Activated CD8-positive, alpha-beta T cell treated with anti-CD3 and anti-CD28 coated beads for 36 hours (primary cell): Measurements from ENCODE around the gene POU2AF3. TPM values are rescaled to one million over a fixed set of nuclear protein-coding genes. Genes with fewer than 3 reads are reported as not detected.

ENCODE experiments used
- ATAC-seq: fragments of 200-7000 bp; cut with Tn5 transposase; one replicate; pipeline ENCODE4 v1.10.0; 2021; ENCODE audit warnings: mild to moderate bottlenecking, moderate library complexity
- CTCF ChIA-PET: fragments of 350-600 bp; sonication (Branson Sonifier 250); formaldehyde crosslinking; loops from one replicate; lab custom pipeline; 2021; ENCODE audit warnings: antibody characterized with exemption; lab: Charles Lee
- POLR2A ChIA-PET: fragments of 350-600 bp; sonication (Branson Sonifier 250); formaldehyde crosslinking; loops from one replicate; lab custom pipeline; 2021; ENCODE audit warnings: antibody characterized with exemption; lab: Charles Lee
- DNase-seq: peaks from one replicate; pipeline ENCODE4 v3.0.0-alpha.2; 2020
- H3K27ac Mint-ChIP-seq: one replicate; pipeline ENCODE4 v1.8.0; 2021; ENCODE audit warnings: mild to moderate bottlenecking, mixed read lengths
- H3K27me3 Mint-ChIP-seq: one replicate; pipeline ENCODE4 v1.8.0; 2021; ENCODE audit warnings: mixed read lengths
- H3K36me3 Mint-ChIP-seq: one replicate; pipeline ENCODE4 v1.8.0; 2021; ENCODE audit warnings: low read depth, mixed read lengths
- H3K4me1 Mint-ChIP-seq: one replicate; pipeline ENCODE4 v1.8.0; 2021; ENCODE audit warnings: low read depth, mixed read lengths
- H3K4me3 Mint-ChIP-seq: one replicate; pipeline ENCODE4 v1.8.0; 2021; ENCODE audit warnings: mild to moderate bottlenecking, moderate library complexity, mixed read lengths
- H3K9me3 Mint-ChIP-seq: one replicate; pipeline ENCODE4 v1.8.0; 2021; ENCODE audit warnings: mixed read lengths
- CTCF ChIP-seq: fragments of 200-600 bp; IDR thresholded peaks from one replicate; pipeline ENCODE4 v1.8.0; 2022; ENCODE audit warnings: antibody characterized with exemption, mild to moderate bottlenecking
- intact Hi-C: fragments of 100-400 bp; cut with micrococcal nuclease; formaldehyde crosslinking; loops from one replicate; pipeline ENCODE4 v1.10.0; 2022
- total RNA-seq, 2 experiments: library from RNA; stranded (reverse); gene quantifications; one replicate each; pipeline ENCODE4 v1.2.3, GENCODE V29; 2021

The POU2AF3 gene
- total RNA-seq, 2 experiments from 2014 or later: not detected

DNA sequence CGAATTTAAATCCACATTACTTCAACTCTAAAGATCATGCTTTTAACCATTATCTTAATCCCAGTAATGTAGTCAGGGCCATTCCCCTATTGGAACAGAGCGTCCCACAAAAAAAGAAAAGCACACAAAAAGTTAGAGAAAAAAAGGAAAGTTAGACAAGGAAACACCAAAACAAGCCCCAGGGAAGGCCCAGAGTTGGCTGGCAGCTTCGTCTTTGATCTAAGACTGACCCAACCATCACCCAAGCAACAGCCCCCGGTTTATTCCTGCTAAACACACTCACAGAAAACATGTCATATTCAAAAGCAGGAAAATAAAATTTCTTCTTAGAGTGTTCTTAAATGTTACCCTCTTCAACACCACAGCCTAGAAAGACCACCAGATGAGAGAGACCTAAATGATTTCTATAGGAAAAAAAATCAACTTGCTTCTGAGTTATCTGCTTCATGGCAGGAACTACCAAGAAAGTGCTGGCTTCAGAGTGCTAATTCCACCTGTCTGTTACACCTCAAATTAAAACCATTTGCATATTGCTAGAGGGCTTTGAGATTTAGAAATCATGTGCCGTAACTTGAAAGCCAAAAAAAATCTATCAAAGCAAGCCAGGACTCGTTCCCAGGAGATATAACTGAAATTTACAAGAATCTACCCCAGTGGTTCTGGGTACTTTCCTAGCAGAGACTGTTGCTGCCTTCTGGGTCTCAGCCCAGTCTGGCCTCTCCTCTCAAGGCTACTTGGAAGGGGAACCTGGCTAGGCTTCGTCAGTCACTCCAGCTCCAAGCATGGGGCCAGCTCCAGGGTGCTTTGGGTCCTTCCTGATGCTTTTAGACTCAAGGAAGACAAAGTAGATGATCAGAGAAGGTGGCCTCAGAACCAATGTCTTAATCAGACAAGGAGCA, 31.2 kb downstream of the POU2AF3 start:
- Mint-ChIP-seq H3K4me1 (peaks cover 2% of the 10 kb centered on the region), H3K27me3 (no peaks in the 10 kb centered on the region), H3K27ac (no peak overlapping the region), H3K4me3 (no peak overlapping the region), H3K9me3 (no peaks in the 10 kb centered on the region), H3K36me3 (no peaks in the 10 kb centered on the region)
- no peak for TF ChIP-seq CTCF
- intact Hi-C loops: no loop called here
- ChIA-PET POLR2A (no interaction called here), CTCF (interaction anchor here (0.7 to 3.1 kb wide), 2 partner anchors 46 to 99 kb away, joined by 3 to 12 read pairs; no protein-coding TSS in a partner anchor)
- ATAC-seq (no peak), DNase-seq (no peak)

- POLR2A ChIA-PET: no interaction called here
- no peak for TF ChIP-seq CTCF
- H3K36me3 Mint-ChIP-seq: no peaks in the 10 kb centered on the region
- CTCF ChIA-PET: no interaction called here
- no peak for DNase-seq
- no peaks in the 10 kb centered on the region for H3K9me3 Mint-ChIP-seq
- ATAC-seq: no peak
- no peak overlapping the region for H3K27ac Mint-ChIP-seq
- peaks cover 2% of the 10 kb centered on the region for H3K4me1 Mint-ChIP-seq
- H3K4me3 Mint-ChIP-seq: no peak overlapping the region
- no peaks in the 10 kb centered on the region for H3K27me3 Mint-ChIP-seq
- intact Hi-C loops: no loop called here
Measured at GRCh38 chr11:111330234-111330893, 32.0 kb downstream of the POU2AF3 start.

DNA sequence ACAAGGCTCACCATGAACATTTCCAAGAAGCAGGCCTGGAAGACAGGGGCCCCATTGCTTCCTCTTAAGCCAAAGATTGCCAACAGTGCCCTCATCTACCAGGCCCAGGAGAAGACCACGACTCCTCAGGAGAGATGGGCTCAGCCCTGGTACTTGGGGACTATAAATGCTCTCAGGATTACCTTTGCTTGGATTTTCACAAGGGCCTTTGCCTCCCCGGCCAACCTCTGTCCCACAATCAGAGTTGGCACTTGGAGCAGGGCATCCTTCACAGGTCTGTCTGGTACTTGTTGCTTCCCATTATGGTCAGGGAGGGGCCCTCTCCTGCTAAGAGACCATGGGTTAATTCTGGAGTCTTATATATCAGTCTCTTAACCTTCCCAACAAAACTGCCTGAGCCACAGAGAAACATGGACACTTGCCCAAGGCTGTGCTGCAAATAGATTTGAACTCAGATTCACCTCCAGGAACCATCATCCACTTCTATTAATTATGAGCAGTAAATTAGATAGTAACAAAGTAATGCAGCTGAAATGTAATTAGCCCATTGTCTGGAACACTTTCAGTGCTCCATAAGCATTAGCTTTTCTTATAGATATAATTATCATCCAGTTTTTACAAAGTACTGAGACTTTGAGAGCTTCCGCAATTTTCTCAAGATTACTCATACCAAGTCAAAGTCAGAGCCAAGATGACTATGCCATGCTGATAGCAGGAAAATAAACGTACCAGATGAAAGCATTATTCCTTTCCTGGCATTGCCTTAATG, 33.5 kb downstream of the POU2AF3 start:
- peaks cover 2% of the 10 kb centered on the region for H3K4me1 Mint-ChIP-seq
- DNase-seq (no peak), ATAC-seq (no peak)
- intact Hi-C loops: no loop called here
- H3K36me3 Mint-ChIP-seq: no peaks in the 10 kb centered on the region
- no peaks in the 10 kb centered on the region for H3K27me3 Mint-ChIP-seq
- ChIA-PET CTCF (interaction anchor here (3.2 kb wide), 1 partner anchor 97 kb away, joined by 12 read pairs; no protein-coding TSS in a partner anchor), POLR2A (no interaction called here)
- no peak for TF ChIP-seq CTCF
- H3K27ac Mint-ChIP-seq: no peak overlapping the region
- H3K9me3 Mint-ChIP-seq: no peaks in the 10 kb centered on the region
- no peak overlapping the region for H3K4me3 Mint-ChIP-seq

DNA sequence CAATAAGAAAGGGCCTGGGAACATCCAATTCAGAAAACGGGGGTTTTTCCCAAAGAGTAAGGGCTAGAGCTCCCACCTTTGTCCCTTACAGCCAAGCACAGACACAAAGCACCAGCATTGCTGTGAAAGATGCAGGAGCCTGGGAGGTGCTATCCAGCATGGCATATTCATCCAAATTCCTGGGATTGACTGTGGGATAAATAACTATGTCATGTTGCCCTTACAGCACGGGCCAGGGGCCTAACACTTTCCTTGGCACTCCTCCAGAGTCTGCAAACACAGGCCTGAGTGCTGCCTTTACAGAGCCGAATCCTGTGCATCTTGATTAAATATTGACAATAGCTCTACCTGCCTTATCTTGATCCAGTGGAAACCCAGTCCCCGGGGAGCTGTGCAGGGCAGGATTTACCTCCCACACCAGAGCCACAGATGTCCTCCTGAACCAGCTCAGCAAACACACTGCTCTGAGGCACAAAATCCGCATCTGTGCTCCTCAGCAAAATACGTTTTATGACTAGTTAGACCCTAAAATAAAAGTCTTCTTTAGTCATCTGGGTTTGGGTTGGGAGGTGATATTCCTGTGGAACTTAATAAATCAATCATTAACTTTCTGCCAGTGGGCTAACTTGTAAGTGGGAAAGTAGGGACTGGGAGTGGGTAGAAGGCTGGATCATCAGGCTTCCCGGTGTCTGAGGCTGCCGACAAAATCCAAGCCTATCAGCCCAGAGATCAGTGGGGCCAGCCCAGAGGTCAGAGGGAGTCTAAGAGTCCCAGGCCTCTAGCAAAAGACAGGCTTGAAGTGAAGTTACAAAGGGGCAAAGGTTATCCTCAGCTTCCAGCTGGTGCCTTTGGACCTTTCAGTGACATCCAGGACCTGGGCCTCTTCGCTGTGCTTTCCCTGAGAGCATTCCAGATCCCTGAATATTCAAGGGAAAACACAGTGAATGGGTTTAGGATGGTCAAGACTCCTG, 36.5 kb downstream of the POU2AF3 start:
- Mint-ChIP-seq H3K9me3 (peaks cover 5% of the 10 kb centered on the region), H3K36me3 (no peaks in the 10 kb centered on the region), H3K4me1 (no peaks in the 10 kb centered on the region), H3K27me3 (no peaks in the 10 kb centered on the region), H3K27ac (no peak overlapping the region), H3K4me3 (no peak overlapping the region)
- TF ChIP-seq CTCF: no peak
- no peak for ATAC-seq
- intact Hi-C loops: no loop called here
- ChIA-PET CTCF (interaction anchor here (1.3 to 3.2 kb wide), 3 partner anchors 89 to 105 kb away, joined by 3 to 12 read pairs (median 4); no protein-coding TSS in a partner anchor), POLR2A (no interaction called here)
- no peak for DNase-seq
